Measurements from ENCODE around the gene MLLT6.

Gene MLLT6

DNA sequence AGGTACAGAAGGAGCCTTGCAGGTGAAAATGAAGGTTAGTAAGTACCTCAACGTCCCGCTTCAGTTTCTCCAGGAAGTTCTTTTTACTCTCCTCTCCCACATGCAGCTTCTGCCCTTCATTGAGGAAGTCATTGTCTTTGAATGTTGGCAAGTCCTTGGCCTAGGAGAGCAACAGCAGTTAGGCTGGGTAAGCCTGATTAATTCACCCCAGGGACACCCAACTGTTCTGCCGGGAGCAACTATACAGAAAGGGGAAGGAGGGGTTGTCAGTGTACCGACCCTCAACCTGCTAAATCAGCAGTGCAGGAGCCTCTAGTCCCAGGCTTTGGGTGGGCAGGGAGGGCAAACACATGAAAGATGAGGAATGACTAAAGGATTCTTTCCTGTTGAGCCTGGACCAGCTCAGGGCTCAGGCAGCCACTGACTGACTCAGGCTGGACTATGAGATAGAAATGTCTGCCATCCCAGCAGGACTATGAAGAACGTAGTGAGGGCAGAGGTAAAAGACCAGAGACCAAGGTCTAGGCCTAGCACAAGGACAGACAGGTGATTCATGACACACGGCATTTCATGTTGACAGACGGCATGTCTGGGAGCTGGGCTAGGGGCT is 72.7 kb downstream of the MLLT6 start:
- DNase-seq = no peak

Measured in fibroblast of skin of scalp (primary cell).